Stimulated activated CD4-positive, alpha-beta T cell treated with anti-CD3 and anti-CD28 coated beads, Interleukin-1b, Interleukin-23, amount 100 ng/mL, for 4 hours (primary cell): Measurements from ENCODE around the gene ZSCAN10.

Experiments
- DNase-seq, 2 donors: peaks; one replicate each; pipeline ENCODE4 v3.0.0-alpha.2; 2020; ENCODE audit warnings: low read depth in 2 of 2

Gene ZSCAN10

DNA sequence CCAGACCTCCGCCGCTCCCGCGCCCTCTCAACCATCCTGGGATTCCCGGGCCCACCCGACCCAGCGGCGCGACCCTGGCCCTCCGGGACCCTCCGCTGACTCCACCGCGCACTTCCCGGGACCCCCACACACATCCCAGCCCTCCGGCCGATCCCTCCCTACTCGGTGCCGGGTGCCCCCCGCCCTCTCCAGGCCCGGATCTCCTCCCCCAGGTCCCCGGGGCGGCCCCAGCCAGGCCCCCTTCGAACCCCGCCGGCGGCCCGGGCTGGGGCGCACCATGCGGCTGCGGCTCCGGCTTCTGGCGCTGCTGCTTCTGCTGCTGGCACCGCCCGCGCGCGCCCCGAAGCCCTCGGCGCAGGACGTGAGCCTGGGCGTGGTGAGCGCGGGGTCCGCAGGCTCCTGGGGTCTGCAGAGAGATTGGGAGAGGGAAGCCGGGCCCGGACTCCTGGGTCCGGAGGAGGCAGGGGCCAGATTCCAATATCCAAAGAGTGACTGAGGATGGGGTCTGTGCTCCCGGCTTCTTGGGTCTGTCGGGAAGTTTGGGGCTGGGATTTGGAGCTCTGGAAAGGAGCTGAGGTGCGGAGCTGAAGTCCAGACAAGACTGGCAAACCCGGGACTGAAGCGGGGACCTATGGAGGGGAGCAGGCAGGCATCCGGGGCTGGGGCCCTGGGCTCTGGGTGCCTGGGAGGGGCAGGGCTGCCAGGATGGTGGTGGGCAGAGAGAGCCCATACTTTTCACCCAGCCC lies 52.3 kb downstream of the ZSCAN10 start:
- no peak for DNase-seq

DNA sequence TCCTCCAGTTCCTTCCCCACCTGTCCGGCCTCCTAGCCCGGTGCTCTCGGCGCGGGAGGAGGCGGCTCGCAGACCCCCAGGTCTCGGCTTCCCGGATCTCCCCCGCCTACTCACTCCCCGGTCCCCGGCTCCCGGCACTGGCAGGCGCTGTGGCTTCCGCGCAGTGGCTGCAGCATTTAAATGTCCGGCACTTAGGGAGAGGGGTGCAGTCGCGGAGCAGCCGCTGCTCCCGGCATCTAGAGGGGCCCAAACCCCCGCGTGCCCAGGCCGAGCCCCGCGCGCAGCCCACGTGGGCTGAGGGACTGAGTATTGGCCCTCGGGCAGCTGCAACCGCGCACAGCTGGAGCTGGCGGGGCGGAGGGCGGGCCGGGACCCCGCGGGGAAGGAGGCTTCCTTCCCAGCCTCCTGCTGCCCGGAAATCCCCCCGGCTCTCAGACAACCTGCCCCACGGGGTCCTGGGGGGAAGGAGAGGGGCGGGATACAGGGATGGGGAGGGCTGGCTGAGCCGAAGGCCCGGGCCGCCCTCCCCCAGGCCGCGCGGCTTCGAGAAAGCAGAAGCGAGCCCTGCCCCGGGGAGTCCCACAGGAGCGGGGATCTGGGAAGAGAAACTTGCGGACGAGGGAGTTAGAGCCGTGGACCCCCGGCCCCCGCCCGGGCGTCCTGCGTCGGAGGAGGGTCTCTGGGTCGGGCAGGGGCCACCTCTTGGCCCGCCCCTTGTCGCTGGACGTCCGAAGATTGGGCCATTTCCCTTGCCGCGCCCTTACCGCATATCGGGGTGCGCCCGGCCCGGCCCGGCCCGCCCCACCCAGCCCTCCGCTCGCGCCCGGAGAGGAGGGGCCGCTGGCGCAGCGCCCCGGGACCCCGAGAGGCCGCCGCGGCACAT lies 53.1 kb downstream of the ZSCAN10 start, which contains the start of gene MMP25:
Gene MMP25 (plus strand): TSS at position 804 of the 883 bp plus-strand sequence. CDS start 357 bp downstream, outside the sequence.
- DNase-seq = no peak

DNA sequence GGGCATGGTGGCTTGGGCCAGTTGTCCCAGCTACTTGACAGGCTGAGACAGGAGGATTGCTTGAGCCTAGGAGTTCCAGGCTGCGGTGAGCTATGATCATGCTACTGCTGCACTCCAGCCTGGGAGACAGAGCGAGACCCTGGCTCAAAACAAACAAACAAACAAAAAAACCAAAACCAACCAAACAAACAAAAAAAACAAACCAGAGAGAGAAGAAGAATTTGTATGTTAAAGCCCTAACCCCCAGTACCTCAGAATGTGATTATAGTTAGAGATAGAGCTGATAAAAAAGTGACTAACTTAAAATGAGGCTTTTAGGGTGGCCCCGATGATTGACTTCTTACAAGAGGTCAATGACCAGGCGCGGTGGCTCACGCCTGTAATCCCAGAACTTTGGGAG lies 54.4 kb downstream of the ZSCAN10 start:
- DNase-seq = no peak

DNA sequence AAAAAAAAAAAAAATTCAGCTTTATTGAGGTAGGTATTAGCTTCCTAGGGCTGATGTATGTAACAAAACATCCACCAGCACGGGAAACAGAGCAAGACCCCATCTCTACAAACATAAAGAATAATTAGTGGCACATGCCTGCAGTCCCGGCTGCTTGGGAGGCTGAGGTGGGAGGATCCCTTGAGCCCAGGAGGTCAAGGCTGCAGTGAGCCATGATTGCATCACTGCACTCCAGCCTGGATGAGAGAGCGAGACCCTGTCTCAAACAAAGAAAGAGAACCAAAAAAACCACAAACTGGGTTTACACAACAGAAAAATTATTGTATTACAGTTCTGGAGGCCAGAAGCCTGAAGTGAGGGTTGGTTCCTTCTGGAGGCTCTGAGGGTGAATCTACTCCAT lies 56.7 kb downstream of the ZSCAN10 start:
- DNase-seq = no peak

DNA sequence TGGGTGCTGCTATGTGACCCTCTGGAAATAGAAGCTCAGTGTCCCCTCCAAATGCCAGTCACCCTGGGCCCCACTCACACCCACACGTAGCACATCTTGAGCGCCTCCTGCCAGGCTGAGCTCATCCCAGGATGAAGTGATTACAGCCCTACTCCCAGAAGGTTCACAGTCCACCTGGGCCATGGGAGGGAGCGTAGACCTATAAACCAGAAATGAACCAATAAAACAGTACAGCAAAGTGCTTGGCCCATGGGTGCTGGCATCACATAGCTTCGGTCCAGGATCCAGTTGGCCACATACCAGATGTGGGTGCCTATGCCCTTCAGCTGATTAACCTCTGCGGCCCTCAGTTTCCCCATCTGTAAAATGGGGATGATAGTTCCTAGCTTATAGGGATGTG lies 60.2 kb downstream of the ZSCAN10 start:
- no peak for DNase-seq
